Upper lobe of left lung (tissue), 6 donors: ENCODE results near the gene FAM20B. TPM values are rescaled to one million over a fixed set of nuclear protein-coding genes. Genes with fewer than 3 reads are reported as not detected.

ENCODE experiments used
- ATAC-seq, 2 donors: fragments of 200-7000 bp; cut with Tn5 transposase; one replicate each; pipeline ENCODE4 v1.9.1; 2022; ENCODE audit warnings: mild to moderate bottlenecking in 2 of 2, moderate library complexity in 2 of 2; ENCODE audit not compliant: low FRiP score in 2 of 2
- DNase-seq, 2 donors: peaks; one replicate each; pipeline ENCODE4 v3.0.0-alpha.2; 2019 to 2020
- H3K27ac ChIP-seq, 4 donors: fragments of 200-600 bp; sonication (generic); one replicate each; pipeline ENCODE4 v1.5.1; 2016 to 2019
- H3K27me3 ChIP-seq, 4 donors: fragments of 200-600 bp; sonication (generic); one replicate each; pipeline ENCODE4 v1.5.1; 2017 to 2019
- H3K36me3 ChIP-seq, 4 donors: fragments of 200-600 bp; sonication (generic); one replicate each; pipeline ENCODE4 v1.5.1; 2016 to 2019
- H3K4me1 ChIP-seq, 4 donors: fragments of 200-600 bp; sonication (generic); one replicate each; pipeline ENCODE4 v1.5.1; 2018 to 2019
- H3K4me3 ChIP-seq, 4 donors: fragments of 200-600 bp; sonication (generic); one replicate each; pipeline ENCODE4 v1.5.1; 2017 to 2019; ENCODE audit warnings: mild to moderate bottlenecking in 2 of 4, moderate library complexity in 1 of 4
- H3K9me3 ChIP-seq, 4 donors: fragments of 200-600 bp; sonication (generic); one replicate each; pipeline ENCODE4 v1.5.1; 2018 to 2019
- CTCF ChIP-seq, 6 experiments: fragments of 450-650 bp in 4 of 6; fragments of 200-600 bp in 2 of 6; sonication (generic) in 2 of 6; IDR thresholded peaks; one replicate each; pipeline ENCODE4 v1.5.1; 2016 to 2019; ENCODE audit warnings: antibody characterized with exemption in 6 of 6
- EP300 ChIP-seq, 4 donors: sonication (generic); formaldehyde crosslinking; IDR thresholded peaks; one replicate each; pipeline ENCODE4 v1.5.1; 2017; ENCODE audit warnings: antibody characterized with exemption in 4 of 4, control low read depth in 2 of 4
- POLR2A ChIP-seq, 4 donors: fragments of 450-650 bp; IDR thresholded peaks; one replicate each; pipeline ENCODE4 v1.5.1; 2016 to 2017; ENCODE audit warnings: antibody characterized with exemption in 4 of 4, mild to moderate bottlenecking in 2 of 4
- POLR2AphosphoS5 ChIP-seq, 2 donors: sonication (generic); formaldehyde crosslinking; IDR thresholded peaks; one replicate each; pipeline ENCODE4 v1.5.1; 2017; ENCODE audit warnings: antibody characterized with exemption in 2 of 2
- WGBS, 2 donors: methylation state at CpG; one replicate each; pipeline ENCODE4 v1.1.5; 2017 to 2018; 5-methylcytosine and 5-hydroxymethylcytosine counted together
- total RNA-seq, 6 donors: library from RNA; depleted of rRNA in 4 of 6; stranded (reverse); fragments of >200 nt in 4 of 6; gene quantifications; one replicate each; pipeline versions ENCODE4 v1.1.0 to v1.2.1, GENCODE V29; 2016 to 2021
- donor health status: DM: no; HTN: no; CAD: no; lungs with moderate emphysema.
- donor health status: DM: no; HTN: yes; CAD: no; lungs with severe emphysema.

The FAM20B gene
- total RNA-seq, 6 donors from 2014 or later = 7.3 to 41.7 (median 24.9) TPM

DNA sequence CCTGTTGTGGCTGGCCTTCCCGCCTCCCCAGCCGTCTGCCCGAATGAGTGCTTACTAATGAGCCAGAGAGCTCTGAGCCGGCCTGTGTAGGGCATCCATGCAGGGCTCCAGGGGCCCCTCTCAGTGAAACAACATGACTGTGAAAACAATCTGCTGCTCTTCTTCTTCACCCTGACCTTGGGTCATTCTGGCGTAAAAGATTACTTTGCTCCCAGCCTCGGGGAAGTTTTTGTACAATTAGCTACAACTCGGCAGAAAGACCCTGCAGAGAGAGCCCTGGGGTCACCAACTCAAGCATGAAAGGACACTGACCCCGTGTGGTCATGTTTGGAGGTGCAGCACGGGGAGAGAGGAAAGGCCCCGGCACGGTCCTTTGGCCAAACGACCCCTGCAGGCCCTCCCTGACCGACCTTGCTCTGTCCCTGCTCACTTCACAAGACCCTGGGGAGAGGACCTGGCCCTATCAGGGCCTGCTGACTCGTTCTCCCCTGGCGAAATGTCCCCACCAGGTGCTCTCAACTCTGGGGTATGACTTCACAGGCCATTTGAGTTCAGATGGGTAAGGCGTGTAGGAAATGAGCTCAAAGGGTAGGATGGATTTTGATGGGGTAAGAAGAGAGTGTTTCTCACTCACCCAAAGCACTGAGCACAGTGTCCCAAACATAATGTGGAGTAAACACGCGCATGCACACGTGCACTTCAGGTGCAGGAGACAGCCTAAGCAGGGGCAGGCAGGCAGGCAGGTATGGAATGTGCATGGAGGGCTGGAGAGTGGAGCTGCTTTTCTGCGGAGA lies 22.9 kb upstream of the FAM20B start:
- TF ChIP-seq EP300 (IDR thresholded peaks at IDR 0.05) (no peak), CTCF (IDR thresholded peaks at IDR 0.05) (peak; percentile 86 to 98 (median 92)), POLR2A (IDR thresholded peaks at IDR 0.05) (no peak)
- Histone ChIP-seq H3K4me1 (peaks cover 0 to 9% (median 6%) of the 10 kb centered on the region in 4 donors), H3K9me3 (no peaks in the 10 kb centered on the region), H3K27ac (no peak overlapping the region), H3K4me3 (no peak overlapping the region), H3K36me3 (no peaks in the 10 kb centered on the region), H3K27me3 (no peaks in the 10 kb centered on the region)
- whole genome bisulfite sequencing, 2 donors = 30 to 39% methylated on average over 13 to 20 of the region's 20 CpGs
- peak; percentile 76 to 90 for ATAC-seq
- peak; percentile 36 to 53 for DNase-seq

GRCh38 chr1:179003512-179004066 lies 22.1 kb upstream of the FAM20B start:
- ATAC-seq = no peak
- 87 to 89% methylated on average over 7 of the region's 7 CpGs for WGBS, 2 donors
- no peaks in the 10 kb centered on the region for H3K27me3 ChIP-seq
- no peak overlapping the region for H3K4me3 ChIP-seq
- no peaks in the 10 kb centered on the region for H3K9me3 ChIP-seq
- no peak overlapping the region for H3K27ac ChIP-seq
- TF ChIP-seq CTCF (IDR thresholded peaks at IDR 0.05) = no peak
- no peak for TF ChIP-seq EP300 (IDR thresholded peaks at IDR 0.05)
- TF ChIP-seq POLR2AphosphoS5 (IDR thresholded peaks at IDR 0.05) = no peak
- TF ChIP-seq POLR2A (IDR thresholded peaks at IDR 0.05) = no peak
- H3K4me1 ChIP-seq = peaks cover 0 to 9% (median 6%) of the 10 kb centered on the region in 4 donors
- DNase-seq = no peak
- H3K36me3 ChIP-seq = no peaks in the 10 kb centered on the region

GRCh38 chr1:179007233-179007632 lies 18.5 kb upstream of the FAM20B start:
- Histone ChIP-seq H3K36me3 (no peaks in the 10 kb centered on the region), H3K4me3 (no peak overlapping the region), H3K4me1 (peaks cover 0 to 9% (median 6%) of the 10 kb centered on the region in 4 donors), H3K27me3 (no peaks in the 10 kb centered on the region), H3K27ac (no peak overlapping the region), H3K9me3 (no peaks in the 10 kb centered on the region)
- no peak for TF ChIP-seq CTCF (IDR thresholded peaks at IDR 0.05)
- no peak for TF ChIP-seq EP300 (IDR thresholded peaks at IDR 0.05)
- TF ChIP-seq POLR2AphosphoS5 (IDR thresholded peaks at IDR 0.05) = no peak
- no peak for TF ChIP-seq POLR2A (IDR thresholded peaks at IDR 0.05)
- DNase-seq (no peak), ATAC-seq (no peak)
- 83 to 84% methylated on average over 7 of the region's 7 CpGs for WGBS, 2 donors

GRCh38 chr1:179010671-179011070 lies 15.0 kb upstream of the FAM20B start:
- no peaks in the 10 kb centered on the region for H3K4me1 ChIP-seq
- DNase-seq (no peak), ATAC-seq (no peak)
- no peaks in the 10 kb centered on the region for H3K36me3 ChIP-seq
- TF ChIP-seq CTCF (IDR thresholded peaks at IDR 0.05) (no peak), POLR2AphosphoS5 (IDR thresholded peaks at IDR 0.05) (no peak), EP300 (IDR thresholded peaks at IDR 0.05) (no peak), POLR2A (IDR thresholded peaks at IDR 0.05) (no peak)
- H3K27ac ChIP-seq = no peak overlapping the region
- 94 to 98% methylated on average over 2 of the region's 2 CpGs for WGBS, 2 donors
- H3K9me3 ChIP-seq = no peaks in the 10 kb centered on the region
- H3K4me3 ChIP-seq = no peak overlapping the region
- H3K27me3 ChIP-seq = no peaks in the 10 kb centered on the region
